H1 (cell line): Measurements from ENCODE around the gene INVS. TPM values are rescaled to one million over a fixed set of nuclear protein-coding genes. Genes with fewer than 3 reads are reported as not detected.

Experiments
- CTCF ChIA-PET: fragments of 300-600 bp; sonication (Branson Sonifier 250); formaldehyde crosslinking; loops from one replicate; lab custom pipeline; 2021; ENCODE audit not compliant: partially characterized antibody; lab: Charles Lee
- POLR2A ChIA-PET: fragments of 300-600 bp; sonication (Branson Sonifier 250); formaldehyde crosslinking; loops from one replicate; lab custom pipeline; 2021; ENCODE audit warnings: inconsistent platforms; ENCODE audit not compliant: partially characterized antibody; lab: Charles Lee
- DNase-seq, 2 experiments: peaks; one replicate each; pipeline versions ENCODE4 v3.0.0 to v3.0.0-alpha.2; 2010 to 2022; ENCODE audit warnings: low spot score in 2 of 2, low read depth in 1 of 2, mixed read lengths in 1 of 2
- FAIRE-seq: peaks from 2 replicates; lab custom pipeline; 2011; peaks lifted over from hg19 to GRCh38; lab: Jason Lieb, UNC
- H2AFZ ChIP-seq: 2 replicates; pipeline ENCODE4 v1.8.1; 2012; ENCODE audit warnings: low read length, inconsistent platforms
- H2AK5ac ChIP-seq: 2 replicates; pipeline ENCODE4 v1.6.1; 2013; ENCODE audit warnings: low read depth, low read length
- H2BK120ac ChIP-seq: replicated peaks from 2 replicates; pipeline ENCODE3; 2013; ENCODE audit warnings: low read depth, low read length, inconsistent platforms
- H2BK12ac ChIP-seq: 2 replicates; pipeline ENCODE4 v1.6.1; 2013; ENCODE audit warnings: low read depth, low read length
- H2BK15ac ChIP-seq: 2 replicates; pipeline ENCODE4 v1.6.1; 2013; ENCODE audit warnings: low read length
- H2BK20ac ChIP-seq: 2 replicates; pipeline ENCODE4 v1.6.1; 2013; ENCODE audit warnings: low read length
- H2BK5ac ChIP-seq: 2 replicates; pipeline ENCODE4 v1.6.1; 2013; ENCODE audit warnings: low read depth, low read length
- H3K14ac ChIP-seq: 2 replicates; pipeline ENCODE4 v1.6.1; 2013; ENCODE audit warnings: inconsistent platforms; ENCODE audit not compliant: insufficient read length
- H3K18ac ChIP-seq: 2 replicates; pipeline ENCODE4 v1.6.1; 2013; ENCODE audit warnings: low read length; ENCODE audit errors: extremely low read depth
- H3K23ac ChIP-seq: 2 replicates; pipeline ENCODE4 v1.6.1; 2013; ENCODE audit warnings: inconsistent platforms; ENCODE audit not compliant: insufficient read length
- H3K23me2 ChIP-seq: 2 replicates; pipeline ENCODE4 v1.6.1; 2013; ENCODE audit warnings: low read depth, low read length
- H3K27ac ChIP-seq: 2 replicates; pipeline ENCODE4 v1.6.1; 2011; ENCODE audit warnings: low read depth, low read length, inconsistent platforms
- H3K27me3 ChIP-seq, 4 experiments: replicated peaks in 1 of 4; 1 replicate in 1 of 4; 2 replicates in 3 of 4; pipeline versions ENCODE4 v1.6.1 to v1.8.1; 2011 to 2013; ENCODE audit warnings: low read length in 3 of 4, mild to moderate bottlenecking in 3 of 4, inconsistent platforms in 2 of 4, mixed read lengths in 2 of 4, moderate library complexity in 1 of 4; ENCODE audit not compliant: control insufficient read depth in 3 of 4, insufficient read depth in 3 of 4; ENCODE audit errors: extremely low read depth in 1 of 4
- H3K36me3 ChIP-seq, 4 experiments: 2 replicates each; pipeline versions ENCODE4 v1.6.1 to v1.8.1; 2011 to 2013; ENCODE audit warnings: mild to moderate bottlenecking in 4 of 4, low read length in 3 of 4, moderate library complexity in 2 of 4, control low read depth in 1 of 4, inconsistent platforms in 1 of 4; ENCODE audit not compliant: insufficient read depth in 4 of 4, control insufficient read depth in 2 of 4
- H3K4ac ChIP-seq: replicated peaks from 2 replicates; pipeline ENCODE3; 2013; ENCODE audit warnings: low read length, low read depth, mixed read lengths, inconsistent platforms; ENCODE audit not compliant: insufficient read length
- H3K4me1 ChIP-seq, 4 experiments: replicated peaks in 1 of 4; 1 replicate in 1 of 4; 2 replicates in 3 of 4; pipeline versions ENCODE4 v1.6.1 to v1.8.1; 2011 to 2013; ENCODE audit warnings: low read length in 3 of 4, inconsistent platforms in 2 of 4, mixed read lengths in 1 of 4; ENCODE audit not compliant: insufficient read depth in 4 of 4, control insufficient read depth in 3 of 4
- H3K4me2 ChIP-seq, 2 experiments: 2 replicates each; pipeline versions ENCODE4 v1.6.1 to v1.8.1; 2011 to 2013; ENCODE audit warnings: low read depth in 2 of 2, low read length in 2 of 2, control low read depth in 1 of 2, inconsistent platforms in 1 of 2, mild to moderate bottlenecking in 1 of 2; ENCODE audit not compliant: insufficient read depth in 1 of 2
- H3K4me3 ChIP-seq, 4 experiments: fragments of 200-600, 300-600 bp in 1 of 4; sonication (generic), shearing (Covaris generic), sonication (Bioruptor Twin) in 1 of 4; 2 replicates each; pipeline versions ENCODE4 v1.5.1 to v1.8.1; 2011 to 2016; ENCODE audit warnings: low read length in 4 of 4, low read depth in 3 of 4, control low read depth in 2 of 4, inconsistent platforms in 2 of 4, mild to moderate bottlenecking in 2 of 4, mixed read lengths in 1 of 4, moderate library complexity in 1 of 4; ENCODE audit not compliant: insufficient read depth in 2 of 4; ENCODE audit errors: extremely low read depth in 1 of 4
- H3K56ac ChIP-seq: replicated peaks from 2 replicates; pipeline ENCODE3; 2013; ENCODE audit warnings: low read depth, mild to moderate bottlenecking, mixed read lengths, low read length, inconsistent platforms; ENCODE audit not compliant: insufficient read length
- H3K79me1 ChIP-seq: 2 replicates; pipeline ENCODE4 v1.6.1; 2013; ENCODE audit warnings: low read depth, low read length, control low read depth
- H3K79me2 ChIP-seq, 2 experiments: 2 replicates each; pipeline versions ENCODE4 v1.6.1 to v1.8.1; 2012 to 2013; ENCODE audit warnings: low read length in 2 of 2, mild to moderate bottlenecking in 2 of 2, inconsistent platforms in 1 of 2; ENCODE audit not compliant: insufficient read depth in 2 of 2, control insufficient read depth in 1 of 2
- H3K9ac ChIP-seq, 4 experiments: replicated peaks in 1 of 4; 1 replicate in 1 of 4; 2 replicates in 3 of 4; pipeline versions ENCODE4 v1.6.1 to v1.8.1; 2011 to 2013; ENCODE audit warnings: low read depth in 3 of 4, low read length in 3 of 4, control low read depth in 2 of 4, mild to moderate bottlenecking in 2 of 4, moderate library complexity in 2 of 4, inconsistent platforms in 1 of 4; ENCODE audit errors: extremely low read depth in 1 of 4
- H3K9me3 ChIP-seq, 2 experiments: 2 replicates each; pipeline versions ENCODE4 v1.6.1 to v1.8.1; 2012 to 2013; ENCODE audit warnings: mild to moderate bottlenecking in 2 of 2, moderate library complexity in 2 of 2, control low read depth in 1 of 2, inconsistent platforms in 1 of 2, low read depth in 1 of 2, low read length in 1 of 2, mixed read lengths in 1 of 2; ENCODE audit not compliant: insufficient read depth in 2 of 2
- H4K20me1 ChIP-seq, 2 experiments: replicated peaks in 1 of 2; 2 replicates each; pipeline versions ENCODE3 to v1.8.1; 2011 to 2013; ENCODE audit warnings: inconsistent platforms in 2 of 2, low read length in 2 of 2, mild to moderate bottlenecking in 1 of 2; ENCODE audit not compliant: insufficient read depth in 2 of 2, control insufficient read depth in 1 of 2
- H4K5ac ChIP-seq: 2 replicates; pipeline ENCODE4 v1.6.1; 2013; ENCODE audit warnings: low read length, low read depth, mixed read lengths, inconsistent platforms; ENCODE audit not compliant: insufficient read length
- H4K8ac ChIP-seq: 2 replicates; pipeline ENCODE4 v1.8.0; 2013; ENCODE audit warnings: mild to moderate bottlenecking, moderate library complexity, low read length, inconsistent platforms; ENCODE audit not compliant: insufficient read depth; ENCODE audit errors: extremely low read depth
- H4K91ac ChIP-seq: replicated peaks from 2 replicates; pipeline ENCODE3; 2013; ENCODE audit warnings: low read length, mixed read lengths, inconsistent platforms; ENCODE audit not compliant: insufficient read length
- ASH2L ChIP-seq: fragments of 200-600, 300-600 bp; sonication (generic); IDR thresholded peaks from one replicate; pipeline ENCODE4 v1.7.1; 2017; ENCODE audit warnings: low read length
- FOSL1 ChIP-seq: IDR thresholded peaks from 2 replicates; pipeline ENCODE4 v1.6.1; 2011; ENCODE audit warnings: mild to moderate bottlenecking, low read depth, low read length, moderate library complexity; ENCODE audit not compliant: insufficient read depth
- HDAC2 ChIP-seq, 2 experiments: fragments of 300-600 bp in 1 of 2; sonication (generic) in 1 of 2; IDR thresholded peaks; 2 replicates each; pipeline ENCODE4 v1.6.1; 2011 to 2012; ENCODE audit warnings: low read depth in 2 of 2, low read length in 2 of 2, mild to moderate bottlenecking in 2 of 2, moderate library complexity in 2 of 2, borderline replicate concordance in 1 of 2, inconsistent platforms in 1 of 2
- RBBP5 ChIP-seq: IDR thresholded peaks from 2 replicates; pipeline ENCODE4 v1.7.1; 2012; ENCODE audit warnings: low read depth, mild to moderate bottlenecking, inconsistent platforms, low read length, moderate library complexity, borderline replicate concordance
- SAP30 ChIP-seq: fragments of 300-600 bp; sonication (generic); IDR thresholded peaks from 2 replicates; pipeline ENCODE4 v1.7.1; 2012; ENCODE audit warnings: low read length, moderate library complexity, mild to moderate bottlenecking, inconsistent platforms; ENCODE audit not compliant: insufficient read depth, insufficient replicate concordance
- SIN3A ChIP-seq, 2 experiments: IDR thresholded peaks in 1 of 2; conservative IDR thresholded peaks in 1 of 2; 2 replicates each; pipeline ENCODE4 v1.6.1; 2011 to 2012; ENCODE audit warnings: low read length in 2 of 2, improper control_type of control experiment in 1 of 2, low read depth in 1 of 2, mild to moderate bottlenecking in 1 of 2
- SP1 ChIP-seq: IDR thresholded peaks from 2 replicates; pipeline ENCODE4 v1.6.1; 2011; ENCODE audit warnings: low read depth, low read length
- TBP ChIP-seq: IDR thresholded peaks from 2 replicates; pipeline ENCODE4 v1.6.1; 2011; ENCODE audit warnings: low read depth, low read length, improper control_type of control experiment
- WGBS, 2 experiments: shearing (Covaris generic) in 1 of 2; methylation state at CpG; one replicate each; pipeline versions ENCODE4 v1.1.6 to v1.1.7; 2013 to 2015; ENCODE audit warnings: low lambda C conversion rate in 2 of 2, mixed read lengths in 2 of 2, inconsistent platforms in 1 of 2, low coverage in 1 of 2, missing lambda C conversion rate in 1 of 2; ENCODE audit not compliant: insufficient replicate concordance in 2 of 2, insufficient coverage in 1 of 2, insufficient read length in 1 of 2; ENCODE audit errors: extremely low coverage in 1 of 2, missing lambda C conversion rate in 1 of 2; 5-methylcytosine and 5-hydroxymethylcytosine counted together
- polyA plus RNA-seq, 7 experiments: library from polyadenylated mRNA; depleted of rRNA in 3 of 7; stranded (reverse) in 5 of 7; unstranded in 2 of 7; fragments of >200 nt in 5 of 7; fragments of 200-250 nt in 2 of 7; gene quantifications; 1 replicate in 5 of 7; 2 replicates in 1 of 7; 4 replicates in 1 of 7; pipeline versions ENCODE4 v1.2.1 to v1.2.3, GENCODE V29; 2011 to 2013; ENCODE audit warnings: missing spikeins in 2 of 7, mixed read lengths in 2 of 7
- total RNA-seq: library from RNA; stranded (reverse); fragmentation: NEBNext Ultra II Directional; extraction: Animal tissue kit (Norgen Biotek cat#: 25700); gene quantifications from 2 replicates; pipeline ENCODE4 v1.2.1, GENCODE V29; 2021

Gene INVS
- total and polyA plus RNA-seq, 2 of the 8 experiments (the other 6 are each of a cell fraction or from before 2014, with no cell fraction given): 4.1 to 6.9 TPM

- peaks cover 0 to 38% of the 10 kb centered on the region in 2 experiments; a peak in 2 of 4 replicates for H3K79me2 ChIP-seq
- CTCF ChIA-PET: interaction anchor here (0.6 kb wide), 1 partner anchor 71 kb away, joined by 3 read pairs; no protein-coding TSS in a partner anchor
- peak overlapping the region; percentile 91 for H2AFZ ChIP-seq
Measured at GRCh38 chr9:100098046-100098886, 777 bp upstream of the INVS start.

More at GRCh38 chr9:100098046-100098886, 777 bp upstream of the INVS start:
- Histone ChIP-seq H3K23ac (no peak overlapping the region), H4K8ac (peak overlapping the region; percentile 86; the same call in 1 of the 2 replicates), H3K4me2 (peak overlapping the region; percentile 82 to 83), H3K4me1 (peaks cover 0 to 5% (median 3%) of the 10 kb centered on the region in 4 experiments; a peak in 3 of 7 replicates), H3K4ac (no peak overlapping the region), H3K9me3 (no peaks in the 10 kb centered on the region), H4K5ac (no peak overlapping the region), H3K56ac (peak overlapping the region; percentile 56), H3K36me3 (no peaks in the 10 kb centered on the region), H3K27ac (no peak overlapping the region), H4K20me1 (peaks cover 0 to 8% of the 10 kb centered on the region in 2 experiments), H3K14ac (no peak overlapping the region), H3K4me3 (peak overlapping the region; percentile 85 to 98 (median 97)), H3K27me3 (no peaks in the 10 kb centered on the region), H3K9ac (peak overlapping the region; percentile 55 to 81 (median 67)), H2BK5ac (peak overlapping the region; percentile 79; the same call in 1 of the 2 replicates), H2BK120ac (no peak overlapping the region), H3K18ac (no peak overlapping the region), H4K91ac (no peak overlapping the region), H3K79me1 (no peaks in the 10 kb centered on the region), H2BK20ac (no peak overlapping the region), H2BK12ac (no peak overlapping the region; the same call in 1 of the 2 replicates), H3K23me2 (peaks cover 9% of the 10 kb centered on the region), H2AK5ac (no peak overlapping the region), H2BK15ac (no peak overlapping the region)
- POLR2A ChIA-PET: interaction anchor here (0.9 to 2.7 kb wide), 3 partner anchors 8 to 18 kb away, joined by 3 to 10 read pairs (median 5); no protein-coding TSS in a partner anchor
- DNase-seq (peak in 1 of 2 experiments; percentile 68), FAIRE-seq (peak; percentile 50)
- 5% methylated on average over 37 of the region's 37 CpGs; no CpG with 5 or more reads in 1 of the 2 experiments for WGBS, 2 experiments
- peak in 1 of 2 experiments; percentile 73; a peak in 1 of 4 replicates for TF ChIP-seq SIN3A (conservative IDR thresholded peaks at IDR 0.05 in 1 of 2, IDR thresholded peaks at IDR 0.05 in 1 of 2; ENCODE audit: low read depth in 1 of 2, low read length in 2 of 2)
- peak; percentile 59 to 70; a peak in 1 of 4 replicates for TF ChIP-seq HDAC2 (IDR thresholded peaks at IDR 0.05; ENCODE audit: borderline replicate concordance in 1 of 2, low read depth in 2 of 2, low read length in 2 of 2)
- no peak for TF ChIP-seq SP1
- peak; percentile 28; the same call in 1 of the 2 replicates for TF ChIP-seq RBBP5
- TF ChIP-seq FOSL1: no peak
- peak; percentile 96 for TF ChIP-seq SAP30
- peak; percentile 72 for TF ChIP-seq ASH2L
- peak; percentile 21; the same call in 1 of the 2 replicates for TF ChIP-seq TBP
